GM21717 (cell line): ENCODE measurements around the gene DDX31.
"Not testable (repeated sequence)": the region's sequence is repeated elsewhere in the genome, so short reads cannot be mapped to it uniquely, and the experiment has no call there.

Experiments
- ATAC-seq: cut with Tn5 transposase; IDR thresholded peaks from one replicate; pipeline ENCODE4 v1.9.1; 2021; ENCODE audit warnings: mild to moderate bottlenecking, moderate library complexity; ENCODE audit not compliant: unreplicated experiment

Gene DDX31

GRCh38 chr9:132669698-132670456, at the start of gene DDX31:
TSS of gene DDX31 (minus strand) at chr9:132669983. CDS start at chr9:132669934, 49 bp downstream.
- peak; percentile 61 for ATAC-seq

DNA sequence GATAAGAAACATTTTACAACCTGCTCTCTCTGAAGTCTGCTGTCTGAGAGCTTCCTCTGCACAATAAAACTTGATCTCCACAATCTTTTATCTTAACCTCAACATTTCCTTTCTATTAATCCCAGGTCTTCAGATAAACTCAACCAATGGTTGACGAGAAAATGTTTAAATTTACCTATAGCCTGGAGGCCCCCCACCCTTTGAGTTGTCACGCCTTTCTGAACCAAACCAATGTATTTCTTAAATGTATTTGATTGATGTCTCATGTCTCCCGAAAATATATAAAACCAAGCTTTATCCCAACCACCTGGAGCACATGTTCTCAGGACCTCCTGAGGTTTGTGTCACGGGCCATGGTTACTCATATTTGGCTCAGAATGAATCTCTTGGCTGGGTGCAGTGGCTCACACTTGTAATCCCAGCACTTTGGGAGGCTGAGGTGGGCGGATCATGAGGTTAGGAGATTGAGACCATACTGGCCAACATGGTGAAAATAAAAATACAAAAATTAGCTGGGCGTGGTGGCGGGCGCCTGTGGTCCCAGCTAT, 48.7 kb upstream of the DDX31 start:
- not testable (repeated sequence) for ATAC-seq

DNA sequence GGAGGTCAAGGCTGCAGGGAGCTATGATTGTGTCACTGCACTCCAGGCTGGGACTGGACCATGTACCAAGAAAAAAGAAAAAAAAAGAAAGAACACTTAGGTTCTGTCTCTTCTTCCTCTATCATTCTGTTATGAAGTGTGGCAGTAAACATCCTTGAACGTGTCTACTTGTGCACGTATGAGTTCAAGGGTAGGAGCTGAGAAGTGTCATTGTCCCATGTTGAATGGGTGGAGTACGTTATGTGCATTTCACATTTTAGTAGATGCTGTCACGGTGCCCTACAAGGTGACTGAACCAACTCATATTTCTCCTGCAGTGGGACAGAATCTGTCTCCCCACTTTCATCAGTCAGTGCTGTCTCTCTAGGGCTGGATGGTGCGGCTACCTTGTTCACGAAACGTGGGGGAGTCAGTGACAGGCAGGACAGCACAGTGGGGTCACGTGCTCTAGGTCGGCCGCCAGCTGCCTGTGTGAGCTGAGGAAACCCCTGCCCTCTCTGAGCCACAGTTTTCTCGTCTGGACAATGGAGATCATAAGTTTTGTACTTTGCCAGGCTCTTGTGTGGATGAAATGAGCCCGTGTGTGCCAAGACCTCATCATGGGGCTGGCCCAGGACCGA, 47.7 kb upstream of the DDX31 start:
- ATAC-seq, result no peak

- ATAC-seq, result no peak
These were observed 46.2 kb upstream of the DDX31 start for GRCh38 chr9:132716007-132716406.

DNA sequence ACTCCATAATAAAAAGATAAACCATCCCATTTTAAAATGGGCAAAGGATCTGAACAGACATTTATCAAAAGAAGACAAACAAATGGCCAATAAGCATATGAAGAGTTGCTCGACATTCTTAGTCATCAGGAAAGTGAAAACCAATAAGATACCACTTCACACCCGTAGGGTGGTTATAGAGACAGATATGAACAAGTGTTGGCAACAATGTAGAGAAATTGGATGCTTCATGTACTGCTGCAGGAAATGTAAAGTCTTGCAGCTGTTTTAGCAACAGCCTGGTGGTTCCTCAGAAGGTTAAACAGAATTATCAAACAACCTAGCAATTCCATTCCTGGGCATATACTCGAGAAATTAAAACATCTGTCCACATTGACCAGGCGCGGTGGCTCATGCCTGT, 43.0 kb upstream of the DDX31 start:
- ATAC-seq, result no peak

DNA sequence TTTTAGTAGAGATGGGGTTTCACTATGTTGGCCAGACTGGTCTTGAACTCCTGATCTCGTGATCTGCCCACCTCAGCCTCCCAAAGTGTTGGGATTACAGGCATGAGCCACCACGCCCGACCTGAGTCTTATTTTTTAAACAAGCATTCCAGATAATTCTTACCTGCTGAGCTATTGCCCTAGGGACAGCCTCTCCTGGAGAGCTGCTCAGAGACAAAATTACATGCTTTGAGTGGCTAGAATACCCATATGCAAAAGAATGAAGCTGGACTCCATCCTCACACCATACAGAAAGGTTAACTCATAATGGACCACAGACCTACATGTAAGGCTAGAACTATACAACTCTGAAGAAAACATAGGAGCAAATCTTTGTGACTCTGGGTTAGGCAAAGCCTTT, 42.1 kb upstream of the DDX31 start:
- ATAC-seq, result no peak

DNA sequence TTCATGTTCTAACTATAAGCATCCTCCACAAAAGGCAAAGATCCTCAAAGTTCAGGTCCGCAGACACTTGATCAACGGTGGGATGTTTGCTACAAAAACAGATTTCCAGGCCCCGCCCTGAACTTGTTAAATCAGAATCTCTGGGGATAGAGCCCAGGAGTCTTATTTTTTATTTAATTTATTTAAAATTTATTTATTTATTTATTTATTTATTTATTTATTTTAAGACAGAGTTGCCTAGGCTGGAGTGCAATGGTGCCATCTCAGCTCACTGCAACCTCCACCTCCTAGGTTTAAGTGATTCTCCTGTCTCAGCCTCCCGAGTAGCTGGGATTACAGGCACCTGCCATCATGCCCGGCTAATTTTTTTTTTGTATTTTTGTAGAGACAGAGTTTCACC, 41.4 kb upstream of the DDX31 start:
- ATAC-seq, result not testable (repeated sequence)

- no peak for ATAC-seq
These were observed 40.5 kb upstream of the DDX31 start for GRCh38 chr9:132710333-132710732.

GRCh38 chr9:132708769-132709430, 39.1 kb upstream of the DDX31 start:
- ATAC-seq, result no peak

DNA sequence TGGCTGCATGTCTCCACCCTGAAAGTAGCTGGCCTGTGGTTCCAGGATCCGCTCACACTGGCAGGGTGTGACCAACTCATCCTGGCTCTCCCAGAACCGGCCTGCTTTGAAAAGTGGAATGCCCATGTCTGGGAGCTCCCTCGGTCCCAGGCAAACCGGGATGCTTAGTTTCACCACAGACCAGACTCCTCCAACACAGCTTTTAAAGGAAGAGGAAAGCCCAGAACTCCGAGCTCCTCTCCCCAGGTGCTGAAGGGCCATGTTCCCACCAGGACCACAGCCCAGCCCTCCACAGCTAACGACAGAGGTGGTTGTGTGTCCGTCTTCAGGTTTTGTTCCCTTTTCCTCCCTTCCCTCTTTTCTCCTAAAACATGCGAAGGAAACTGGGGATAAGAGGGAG, 38.5 kb upstream of the DDX31 start:
- ATAC-seq, result no peak

DNA sequence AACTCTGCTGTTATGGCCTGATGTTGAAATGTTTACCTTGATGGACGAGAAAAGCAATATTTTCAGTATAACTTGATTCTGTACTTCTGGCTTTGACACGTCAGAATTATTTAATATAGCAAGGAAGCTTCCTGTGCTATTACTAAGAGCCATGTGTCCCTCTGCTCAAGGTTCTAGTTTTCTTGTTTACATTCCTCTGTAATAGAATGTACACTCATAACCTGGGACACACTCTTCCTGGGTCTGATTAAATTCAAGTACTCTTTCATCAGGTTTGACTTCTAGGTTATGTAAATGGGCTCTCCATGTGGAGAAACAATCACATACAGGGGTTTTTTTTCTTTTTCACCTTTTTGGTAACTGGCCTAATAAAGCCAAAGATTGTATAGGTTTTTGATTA, 33.6 kb upstream of the DDX31 start:
- ATAC-seq, result no peak

- no peak for ATAC-seq
These were observed 32.5 kb upstream of the DDX31 start for GRCh38 chr9:132702254-132702653.

- no peak for ATAC-seq
These were observed 30.2 kb upstream of the DDX31 start for GRCh38 chr9:132699956-132700355.

GRCh38 chr9:132698989-132699388, 29.2 kb upstream of the DDX31 start:
- ATAC-seq, result no peak

- no peak for ATAC-seq
These were observed 27.4 kb upstream of the DDX31 start for GRCh38 chr9:132697230-132697629.

- no peak for ATAC-seq
These were observed 24.4 kb upstream of the DDX31 start for GRCh38 chr9:132694144-132694543.

DNA sequence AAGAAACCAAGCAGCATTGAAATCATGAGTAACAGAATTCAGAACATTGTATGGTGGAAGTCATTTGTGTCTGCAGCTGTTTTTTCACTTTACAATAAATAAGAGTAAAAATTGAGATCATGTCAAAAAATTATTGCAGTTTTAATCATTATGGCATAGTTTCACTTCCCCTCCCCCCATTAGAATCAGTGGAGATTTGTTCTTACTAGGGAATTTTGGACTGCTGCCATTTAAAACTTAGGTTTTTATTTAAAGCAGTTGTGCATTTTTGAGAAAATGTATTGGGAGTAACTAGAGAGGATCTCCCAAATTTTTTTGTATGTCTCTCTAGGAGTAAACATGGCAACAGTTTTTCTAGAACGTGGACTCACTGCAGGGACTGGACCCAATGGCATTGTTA, 20.9 kb upstream of the DDX31 start:
- ATAC-seq, result no peak

GRCh38 chr9:132683873-132684272, 14.1 kb upstream of the DDX31 start:
- ATAC-seq, result no peak

DNA sequence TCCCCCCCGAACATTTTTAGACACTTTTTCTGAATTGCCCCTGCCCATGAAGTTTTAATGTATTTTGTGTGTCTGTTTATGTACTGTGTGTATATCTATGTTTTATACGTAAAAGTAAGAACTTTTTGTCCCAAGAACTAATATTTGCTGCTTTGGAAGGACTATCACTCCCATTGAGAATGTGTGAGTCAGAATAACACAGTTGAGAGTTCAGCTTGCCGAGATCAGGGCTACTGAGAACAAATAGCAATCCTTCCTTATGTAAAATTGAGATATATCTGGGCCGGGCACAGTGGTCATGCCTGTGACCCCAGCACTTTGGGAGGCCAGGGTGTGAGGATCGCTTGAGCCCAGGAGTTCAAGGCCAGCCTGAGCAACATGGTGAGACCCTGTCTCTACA, 11.8 kb upstream of the DDX31 start:
- no peak for ATAC-seq

DNA sequence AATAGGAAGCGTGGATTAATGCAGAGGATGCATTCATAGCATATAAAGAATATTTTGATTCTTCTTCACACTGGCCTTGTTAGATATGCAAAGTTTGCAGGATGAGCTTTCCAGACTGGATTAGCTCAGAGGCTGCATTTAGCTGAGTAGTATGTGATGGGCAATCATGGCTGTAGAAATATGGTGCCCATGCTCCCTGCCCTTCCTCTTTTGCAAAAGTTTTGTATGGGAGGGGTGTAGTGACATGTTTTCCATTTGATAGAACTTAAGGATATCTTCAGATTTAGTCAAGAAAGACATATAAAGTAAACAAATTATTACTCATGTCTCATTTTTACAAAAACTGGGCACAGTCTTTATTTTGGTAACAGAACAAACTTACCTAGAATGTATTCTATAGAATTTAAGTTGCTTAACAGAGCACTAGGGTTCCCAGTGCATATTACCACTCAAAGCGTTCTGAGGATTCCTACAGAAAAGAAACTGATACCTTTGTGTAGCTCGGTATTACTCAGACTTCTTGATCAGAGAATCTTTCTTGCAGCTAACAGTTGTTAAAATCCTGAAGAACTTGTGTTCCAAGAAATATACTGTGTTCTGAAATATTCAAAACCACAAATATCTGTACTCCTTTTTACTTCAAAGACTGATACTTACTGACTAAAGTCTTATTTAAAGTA, 10.3 kb upstream of the DDX31 start:
- no peak for ATAC-seq

DNA sequence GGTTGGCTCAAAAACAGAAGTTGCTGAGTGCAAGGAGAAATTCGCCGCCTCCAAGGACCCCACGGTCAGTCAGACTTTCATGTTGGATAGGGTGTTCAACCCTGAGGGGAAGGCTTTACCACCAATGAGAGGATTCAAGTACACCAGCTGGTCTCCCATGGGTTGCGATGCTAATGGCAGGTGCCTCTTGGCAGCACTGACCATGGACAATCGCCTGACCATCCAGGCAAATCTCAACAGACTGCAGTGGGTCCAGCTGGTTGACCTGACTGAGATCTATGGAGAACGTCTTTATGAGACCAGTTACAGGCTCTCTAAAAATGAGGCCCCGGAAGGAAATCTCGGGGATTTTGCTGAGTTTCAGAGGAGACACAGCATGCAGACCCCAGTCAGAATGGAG, 8.2 kb upstream of the DDX31 start:
- no peak for ATAC-seq
